NB4 (cell line): ENCODE results near the gene TM4SF1.

Experiments
- POLR2A ChIP-seq: IDR thresholded peaks from 2 replicates; pipeline ENCODE4 v1.6.1; 2011; ENCODE audit warnings: mild to moderate bottlenecking; ENCODE audit not compliant: insufficient read length; ENCODE audit errors: extremely low read depth
- TF ChIP-seq, protein P1 (sequence below): IDR thresholded peaks from one replicate; pipeline ENCODE4 v1.5.1; 2012; ENCODE audit warnings: low read depth, low read length

DNA sequence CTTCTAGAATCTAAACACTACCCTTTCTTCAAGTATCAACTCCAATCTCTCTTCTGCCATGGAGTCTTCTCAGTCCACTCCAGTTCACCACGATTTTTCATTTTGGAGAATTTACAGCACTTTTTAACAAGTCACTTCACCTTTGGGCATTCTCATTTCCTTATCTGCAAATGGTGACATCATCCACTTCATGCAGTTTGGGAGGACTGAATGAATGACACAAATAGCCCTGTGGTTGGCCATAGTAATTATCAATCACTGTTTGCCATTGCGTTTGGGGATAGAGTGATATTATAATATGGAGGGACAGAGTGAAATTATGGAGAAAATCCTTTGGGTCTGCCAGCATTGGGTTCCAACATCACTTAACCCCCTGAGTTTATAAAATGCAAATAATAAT, 38.0 kb upstream of the TM4SF1 start:
- TF ChIP-seq, protein P1, sequence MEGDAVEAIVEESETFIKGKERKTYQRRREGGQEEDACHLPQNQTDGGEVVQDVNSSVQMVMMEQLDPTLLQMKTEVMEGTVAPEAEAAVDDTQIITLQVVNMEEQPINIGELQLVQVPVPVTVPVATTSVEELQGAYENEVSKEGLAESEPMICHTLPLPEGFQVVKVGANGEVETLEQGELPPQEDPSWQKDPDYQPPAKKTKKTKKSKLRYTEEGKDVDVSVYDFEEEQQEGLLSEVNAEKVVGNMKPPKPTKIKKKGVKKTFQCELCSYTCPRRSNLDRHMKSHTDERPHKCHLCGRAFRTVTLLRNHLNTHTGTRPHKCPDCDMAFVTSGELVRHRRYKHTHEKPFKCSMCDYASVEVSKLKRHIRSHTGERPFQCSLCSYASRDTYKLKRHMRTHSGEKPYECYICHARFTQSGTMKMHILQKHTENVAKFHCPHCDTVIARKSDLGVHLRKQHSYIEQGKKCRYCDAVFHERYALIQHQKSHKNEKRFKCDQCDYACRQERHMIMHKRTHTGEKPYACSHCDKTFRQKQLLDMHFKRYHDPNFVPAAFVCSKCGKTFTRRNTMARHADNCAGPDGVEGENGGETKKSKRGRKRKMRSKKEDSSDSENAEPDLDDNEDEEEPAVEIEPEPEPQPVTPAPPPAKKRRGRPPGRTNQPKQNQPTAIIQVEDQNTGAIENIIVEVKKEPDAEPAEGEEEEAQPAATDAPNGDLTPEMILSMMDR, result no peak
- no peak for TF ChIP-seq POLR2A
